Mucosa of descending colon (tissue), 3 donors: ENCODE results near the gene SLC5A3. TPM values are rescaled to one million over a fixed set of nuclear protein-coding genes. Genes with fewer than 3 reads are reported as not detected.

Experiments used
- ATAC-seq: fragments of 200-7000 bp; cut with Tn5 transposase; one replicate; pipeline ENCODE4 v1.9.1; 2020; ENCODE audit warnings: mild to moderate bottlenecking, moderate library complexity
- DNase-seq, 3 donors: peaks; one replicate each; pipeline ENCODE4 v3.0.0-alpha.2; 2020
- H3K36me3 ChIP-seq: fragments of 200-600 bp; one replicate; pipeline ENCODE4 v1.8.0; 2021; ENCODE audit warnings: low read depth, mild to moderate bottlenecking
- H3K4me1 ChIP-seq: fragments of 200-600 bp; one replicate; pipeline ENCODE4 v1.8.0; 2021; ENCODE audit warnings: low read depth, mild to moderate bottlenecking
- H3K4me3 ChIP-seq: fragments of 200-600 bp; one replicate; pipeline ENCODE4 v1.8.0; 2021; ENCODE audit warnings: mild to moderate bottlenecking
- H3K9me3 ChIP-seq: fragments of 200-600 bp; one replicate; pipeline ENCODE4 v1.8.0; 2021; ENCODE audit warnings: mild to moderate bottlenecking
- CTCF ChIP-seq: fragments of 200-600 bp; IDR thresholded peaks from one replicate; pipeline ENCODE4 v1.8.0; 2022; ENCODE audit warnings: antibody characterized with exemption, mild to moderate bottlenecking
- intact Hi-C, 2 donors: fragments of 100-400 bp; cut with DNase I in 1 of 2; cut with micrococcal nuclease in 1 of 2; formaldehyde crosslinking; loops; one replicate each; pipeline versions ENCODE4 v1.11.0 to v1.11.1; 2022; cut with DNase I, micrococcal nuclease
- total RNA-seq, 3 donors: library from RNA; stranded (reverse); fragmentation: NEBNext Ultra II Directional in 2 of 3; extraction: Animal tissue kit (Norgen Biotek cat#: 25700) in 2 of 3; gene quantifications; one replicate each; pipeline versions ENCODE4 v1.2.1 to v1.2.4, GENCODE V29; 2021 to 2023
- donor health status: DM: no; HTN: no; CAD: no; lungs with moderate emphysema.
- donor health status: DM: no; HTN: no; CAD: no.
- donor health status: DM: no; HTN: yes; CAD: no.

SLC5A3 gene
- total RNA-seq, 3 donors from 2014 or later = 16.5 to 39.3 (median 19.9) TPM

DNA sequence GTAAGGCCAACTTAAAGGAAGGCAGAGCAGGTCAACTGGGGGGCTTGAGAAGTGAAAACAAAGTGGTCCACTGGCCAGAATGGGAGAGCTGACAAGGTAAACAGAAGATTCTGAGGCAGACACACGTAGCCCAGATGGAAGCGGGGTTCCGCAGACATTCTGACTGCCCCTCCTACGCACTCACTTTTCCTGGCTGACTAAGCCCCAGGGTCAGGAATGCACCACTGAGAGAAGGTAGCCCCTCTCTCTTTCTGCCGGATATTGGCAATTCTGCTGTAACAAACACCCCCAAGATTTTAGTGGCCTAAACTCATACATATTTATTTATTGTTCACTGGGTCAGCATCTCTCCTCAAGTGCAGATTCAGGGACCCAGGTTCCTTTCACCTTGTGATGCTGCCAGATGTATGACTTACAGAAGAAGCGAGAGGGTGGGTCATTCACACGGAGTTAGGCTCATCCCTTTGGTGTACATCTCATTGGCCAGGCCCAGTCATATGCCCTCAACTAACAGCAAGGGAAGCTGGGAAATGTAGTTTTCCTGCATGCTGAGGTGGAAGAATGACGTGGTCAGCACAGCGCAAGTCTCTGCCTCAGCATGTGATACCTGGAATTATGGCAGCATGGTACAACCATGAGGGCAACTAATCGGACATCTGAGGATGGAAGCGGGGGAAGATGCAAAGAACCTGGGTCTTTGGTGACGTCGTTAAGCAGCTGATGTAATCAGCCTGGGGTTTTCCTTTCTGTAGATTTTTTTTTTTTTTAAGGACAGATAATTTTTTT, 43.4 kb upstream of the SLC5A3 start:
- peak; percentile 54 for ATAC-seq
- H3K36me3 ChIP-seq = no peaks in the 10 kb centered on the region
- H3K4me1 ChIP-seq = peaks cover 7% of the 10 kb centered on the region
- no peak for TF ChIP-seq CTCF
- no peaks in the 10 kb centered on the region for H3K9me3 ChIP-seq
- peak in 1 of 3 donors; percentile 42 for DNase-seq
- no peak overlapping the region for H3K4me3 ChIP-seq
- intact Hi-C loops = no loop called here

- intact Hi-C loops = no loop called here
- ATAC-seq (peak; percentile 95), DNase-seq (peak in 2 of 3 donors; percentile 41 to 65)
- no peaks in the 10 kb centered on the region for H3K9me3 ChIP-seq
- H3K36me3 ChIP-seq = no peaks in the 10 kb centered on the region
- H3K4me3 ChIP-seq = no peak overlapping the region
- TF ChIP-seq CTCF = no peak
- peaks cover 7% of the 10 kb centered on the region for H3K4me1 ChIP-seq
These were observed 41.5 kb upstream of the SLC5A3 start for GRCh38 chr21:34031835-34032370.

- intact Hi-C loops = no loop called here
- H3K9me3 ChIP-seq = no peaks in the 10 kb centered on the region
- no peak overlapping the region for H3K4me3 ChIP-seq
- peaks cover 7% of the 10 kb centered on the region for H3K4me1 ChIP-seq
- DNase-seq (no peak), ATAC-seq (no peak)
- H3K36me3 ChIP-seq = no peaks in the 10 kb centered on the region
- no peak for TF ChIP-seq CTCF
These were observed 38.9 kb upstream of the SLC5A3 start for GRCh38 chr21:34034369-34035014.

DNA sequence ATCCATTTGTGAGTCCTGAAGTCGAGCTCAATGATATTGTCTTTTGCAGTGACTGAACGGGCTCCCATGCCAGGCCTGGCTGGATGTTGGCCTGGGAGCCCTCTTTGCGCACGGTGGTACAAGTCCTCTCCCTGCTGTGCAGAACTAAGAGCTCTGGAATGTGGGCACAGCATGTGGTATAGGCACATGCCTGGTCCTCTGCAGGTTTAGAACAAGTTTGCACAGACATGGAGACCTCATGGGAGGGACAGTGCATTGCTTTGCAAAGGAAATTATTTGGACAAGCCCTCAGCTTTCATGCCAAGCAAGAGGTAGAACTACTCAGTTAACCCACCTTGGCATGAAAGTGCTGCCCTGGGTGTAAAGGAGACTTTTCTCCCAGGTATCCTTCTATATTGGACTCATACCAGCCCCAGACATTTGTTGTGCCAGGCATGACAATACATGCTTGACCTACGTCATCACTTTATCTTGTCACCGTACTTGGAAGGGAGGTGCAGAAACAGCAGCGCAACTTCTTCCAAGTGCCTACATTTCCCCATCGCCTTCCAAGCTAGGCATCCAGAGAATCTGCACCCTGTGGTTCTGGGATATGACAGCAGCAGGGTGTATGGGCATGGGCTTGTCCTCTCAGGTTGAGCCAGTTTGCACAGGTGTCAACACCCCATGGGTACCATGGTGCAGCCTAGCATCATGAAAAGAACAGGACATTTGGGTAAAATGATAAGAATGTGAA, 37.6 kb upstream of the SLC5A3 start:
- H3K4me1 ChIP-seq = peaks cover 7% of the 10 kb centered on the region
- H3K9me3 ChIP-seq = no peaks in the 10 kb centered on the region
- ATAC-seq (no peak), DNase-seq (no peak)
- intact Hi-C loops = no loop called here
- H3K4me3 ChIP-seq = no peak overlapping the region
- TF ChIP-seq CTCF = no peak
- H3K36me3 ChIP-seq = no peaks in the 10 kb centered on the region

DNA sequence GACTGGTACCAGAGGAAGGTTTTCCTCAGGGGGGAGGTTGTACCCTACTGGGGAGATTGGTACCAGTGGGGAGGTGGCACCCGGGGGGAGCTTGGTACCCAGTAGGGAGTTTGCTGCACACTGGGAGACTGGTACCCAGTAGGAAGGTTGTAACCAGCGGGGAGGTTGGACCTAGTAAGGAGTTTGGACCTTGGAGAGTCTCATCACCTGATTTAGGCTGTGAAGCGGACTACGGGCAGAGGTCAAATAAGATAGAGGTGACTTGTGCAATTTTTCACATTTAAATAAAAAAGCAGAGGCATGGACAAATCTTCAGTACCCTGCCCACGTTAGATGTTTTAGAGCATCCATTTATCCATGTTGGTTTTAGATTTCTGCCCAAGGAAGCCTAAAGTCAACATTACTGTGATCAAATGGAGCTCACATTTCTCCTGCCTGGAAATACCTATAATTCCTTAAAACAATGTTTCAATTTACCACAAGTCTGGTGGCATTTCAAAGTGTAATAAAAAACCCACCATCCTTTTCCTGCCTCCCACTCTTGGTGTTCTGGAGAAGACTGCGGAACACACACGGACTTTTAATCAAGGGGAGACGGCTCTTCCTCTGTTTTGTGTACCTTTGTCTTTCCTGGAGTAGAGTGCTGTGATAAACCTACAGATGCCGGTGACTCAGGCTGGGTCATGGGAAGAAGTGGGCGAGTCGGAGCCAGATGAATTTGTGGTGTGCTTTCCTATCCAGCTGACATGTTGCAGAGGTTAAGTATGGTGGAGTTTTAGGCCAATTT, 36.2 kb upstream of the SLC5A3 start:
- Histone ChIP-seq H3K4me1 (peaks cover 3% of the 10 kb centered on the region), H3K36me3 (no peaks in the 10 kb centered on the region), H3K4me3 (no peak overlapping the region), H3K9me3 (no peaks in the 10 kb centered on the region)
- no peak for TF ChIP-seq CTCF
- intact Hi-C loops = no loop called here
- ATAC-seq = no peak
- no peak for DNase-seq
